Measurements from ENCODE around the gene CATSPER1.
A peak's percentile ranks its signal among the peaks of the same experiment; 100 is the strongest.

Gene CATSPER1

DNA sequence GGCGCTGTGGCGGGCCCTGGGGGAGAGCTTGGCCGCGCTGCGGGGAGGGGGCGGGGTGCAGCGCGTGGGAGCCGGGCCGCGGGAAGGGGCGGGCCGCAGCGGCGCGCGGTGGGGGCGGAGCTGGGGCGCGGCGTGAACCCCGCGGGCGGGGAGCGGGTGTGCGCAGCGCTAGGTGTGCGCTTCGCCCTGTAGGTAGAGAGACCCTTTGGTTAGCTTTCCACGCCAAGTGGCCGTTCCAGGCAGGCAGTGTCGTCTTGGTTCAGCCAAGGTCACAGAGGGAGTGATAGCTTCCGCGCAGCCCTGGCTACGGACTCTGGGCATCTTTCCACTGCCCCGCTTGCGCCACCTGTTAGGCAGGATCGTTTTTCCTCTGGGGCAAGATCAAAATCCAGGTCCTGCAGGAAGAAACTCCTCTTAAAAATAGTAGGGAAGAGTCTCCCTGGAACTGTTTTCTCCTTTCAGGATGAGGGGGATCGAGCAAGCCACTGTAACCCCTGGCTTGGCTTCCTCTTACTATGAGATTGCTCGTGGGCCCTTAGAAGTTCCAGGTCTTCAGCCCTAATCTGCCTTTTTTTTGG is 23.5 kb downstream of the CATSPER1 start:
- no peak for DNase-seq (ENCODE audit: low read depth)

DNA sequence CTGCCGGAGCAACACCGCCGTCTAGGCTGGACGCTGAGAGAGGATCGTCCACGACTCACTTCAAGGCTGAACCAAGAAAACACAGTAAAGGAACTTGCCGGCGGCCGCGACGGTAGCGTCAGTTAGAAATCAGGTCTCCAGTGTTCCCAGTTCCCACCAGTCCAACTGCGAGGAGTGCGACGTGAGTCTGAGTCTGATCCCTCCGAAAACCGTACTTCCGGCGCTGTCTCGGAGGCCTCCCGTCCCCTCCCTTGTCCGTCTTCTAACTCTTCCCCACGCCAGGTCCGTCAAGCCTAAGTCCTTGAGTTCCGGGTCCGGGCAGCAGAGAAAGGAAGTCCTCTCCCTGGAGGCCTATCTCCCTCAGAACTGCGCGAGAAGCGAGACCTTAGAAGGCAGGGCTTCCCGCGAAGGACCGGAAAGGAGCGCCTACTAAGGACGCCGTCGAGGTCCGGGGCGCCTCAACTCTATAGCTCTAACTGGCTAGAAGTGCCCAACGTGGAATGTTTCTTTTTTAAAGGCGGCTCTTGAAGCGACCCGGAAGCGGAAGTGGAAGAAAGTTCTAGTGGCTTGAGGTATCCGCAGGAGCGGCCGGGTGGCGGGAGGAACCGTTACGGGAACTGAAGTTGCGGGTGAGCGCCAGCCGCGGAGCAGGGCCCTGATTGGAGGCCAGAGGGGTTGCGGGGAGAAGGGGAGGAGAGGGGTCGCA is 24.2 kb downstream of the CATSPER1 start, which contains the start of the genes BANF1 and EIF1AD:
BANF1 (plus strand) TSS at position 562 of the 706 bp plus-strand sequence. CDS start 748 bp downstream, outside the sequence.
EIF1AD (minus strand) TSS at position 216 of the 706 bp plus-strand sequence. CDS start 1,768 bp downstream, outside the sequence.
- peak; percentile 93 for DNase-seq (ENCODE audit: low read depth)

DNA sequence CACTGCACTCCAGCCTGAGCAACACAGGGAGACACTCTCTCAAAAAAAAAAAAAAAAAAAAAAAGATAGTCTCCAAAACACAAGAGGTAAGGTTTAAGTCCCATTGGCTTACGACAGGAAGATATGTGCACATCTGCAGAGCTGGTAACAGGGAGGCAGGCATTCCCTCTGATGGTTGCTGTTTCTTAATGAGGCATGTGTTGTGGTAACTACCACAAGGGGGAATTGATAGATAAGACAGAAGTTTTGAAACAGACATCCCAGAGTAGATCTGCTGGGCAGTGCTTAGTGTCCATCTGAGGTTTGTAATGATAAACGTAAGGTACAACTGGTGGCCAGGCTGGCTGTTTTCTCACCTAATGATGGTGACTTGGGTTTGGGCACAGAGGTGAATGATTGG is 29.0 kb downstream of the CATSPER1 start:
- DNase-seq (ENCODE audit: low read depth) = no peak

DNA sequence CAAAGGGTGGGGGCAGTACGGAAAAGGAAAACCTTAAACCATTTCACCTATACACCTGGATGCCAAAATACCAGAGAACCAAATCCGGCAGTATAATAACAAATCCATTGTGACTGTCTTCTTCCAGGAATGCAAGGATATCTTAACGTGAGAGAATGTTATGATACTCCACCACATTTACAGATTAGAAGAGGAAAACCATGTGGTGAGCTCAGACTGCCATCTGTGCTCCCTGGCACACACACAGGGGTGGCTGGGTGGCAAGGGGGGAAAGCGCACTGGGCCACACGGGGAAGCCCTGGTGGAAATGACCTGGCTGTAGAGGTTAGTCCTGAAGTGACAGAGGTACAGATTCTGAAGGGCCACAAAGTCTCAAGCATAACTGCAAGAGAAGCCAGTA is 34.2 kb downstream of the CATSPER1 start:
- DNase-seq (ENCODE audit: low read depth) = no peak

DNA sequence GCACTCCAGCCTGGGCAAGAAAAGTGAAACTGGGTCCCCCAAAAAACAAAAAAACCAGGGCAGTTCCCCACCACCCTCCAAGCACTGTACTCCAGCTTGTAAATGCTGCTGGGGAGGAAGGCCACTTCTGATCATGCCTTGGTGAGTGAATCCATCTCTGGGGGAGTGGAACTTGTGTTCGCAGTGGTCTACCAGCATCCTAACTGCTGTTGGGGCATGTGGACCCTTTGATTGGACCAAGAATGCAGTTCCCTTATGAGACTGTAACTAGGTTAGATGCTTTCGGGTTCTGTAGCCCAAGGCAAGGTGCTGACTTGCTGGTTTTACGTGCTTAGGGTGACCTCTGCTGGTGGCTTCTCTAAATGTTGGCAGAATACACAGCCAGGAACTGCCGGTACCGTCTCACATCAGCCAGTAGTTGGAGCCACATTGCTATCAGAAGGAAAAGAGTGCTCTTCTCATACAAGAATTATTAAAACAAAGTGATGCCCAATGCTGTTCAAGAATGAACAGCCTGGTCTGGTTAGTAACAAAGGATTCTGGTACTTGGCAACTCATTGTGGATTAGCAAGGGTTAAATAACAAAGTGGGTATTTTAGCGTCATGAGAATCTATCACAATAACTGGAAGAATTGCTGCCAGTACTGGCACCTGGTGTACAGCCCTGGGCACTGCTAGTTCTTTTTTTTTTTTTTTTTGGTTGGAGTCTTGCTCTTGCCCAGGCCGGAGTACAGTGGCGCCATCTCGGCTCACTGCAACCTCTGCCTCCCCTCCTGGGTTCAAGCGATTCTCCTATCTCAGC is 37.3 kb downstream of the CATSPER1 start:
- DNase-seq (ENCODE audit: low read depth) = peak; percentile 86

DNA sequence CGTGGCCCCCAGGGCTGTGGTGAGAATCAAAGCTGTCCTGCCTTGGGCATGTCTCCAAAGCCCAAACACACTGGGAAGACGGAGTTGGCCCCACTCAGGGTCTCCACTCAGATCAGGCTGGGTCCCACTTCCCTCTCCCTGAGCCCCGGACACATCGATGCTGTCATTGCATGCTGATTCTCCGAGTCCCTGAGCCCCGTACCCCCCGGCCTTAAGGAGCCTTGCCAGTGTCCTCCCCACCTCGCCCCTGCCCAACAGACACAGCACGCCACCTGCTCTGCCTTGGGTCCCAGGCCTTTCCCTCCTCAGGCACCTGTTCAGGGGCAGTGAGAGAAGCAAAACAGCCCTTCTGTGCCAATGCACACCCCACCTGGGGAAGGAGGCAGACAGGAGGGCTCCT is 38.9 kb downstream of the CATSPER1 start:
- no peak for DNase-seq (ENCODE audit: low read depth)

DNA sequence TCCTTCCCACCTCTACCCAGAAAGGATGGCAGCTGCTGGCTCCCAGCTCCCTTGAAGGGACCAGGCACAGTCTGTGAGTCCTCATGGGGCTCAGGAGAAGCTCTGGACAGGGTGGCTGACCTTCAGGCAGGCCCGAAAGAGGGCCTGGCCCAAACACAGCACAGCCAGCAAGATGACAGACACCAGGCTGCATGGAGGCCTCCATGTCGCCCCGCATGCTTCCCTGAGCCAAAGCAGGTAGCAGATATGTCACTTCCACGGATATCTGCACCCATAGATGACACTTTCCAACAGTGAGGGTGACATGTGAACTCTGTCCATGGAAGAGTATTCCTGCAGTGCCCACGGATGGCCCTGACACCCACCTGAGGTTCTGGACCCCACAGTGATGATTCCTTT is 42.7 kb downstream of the CATSPER1 start:
- no peak for DNase-seq (ENCODE audit: low read depth)

DNA sequence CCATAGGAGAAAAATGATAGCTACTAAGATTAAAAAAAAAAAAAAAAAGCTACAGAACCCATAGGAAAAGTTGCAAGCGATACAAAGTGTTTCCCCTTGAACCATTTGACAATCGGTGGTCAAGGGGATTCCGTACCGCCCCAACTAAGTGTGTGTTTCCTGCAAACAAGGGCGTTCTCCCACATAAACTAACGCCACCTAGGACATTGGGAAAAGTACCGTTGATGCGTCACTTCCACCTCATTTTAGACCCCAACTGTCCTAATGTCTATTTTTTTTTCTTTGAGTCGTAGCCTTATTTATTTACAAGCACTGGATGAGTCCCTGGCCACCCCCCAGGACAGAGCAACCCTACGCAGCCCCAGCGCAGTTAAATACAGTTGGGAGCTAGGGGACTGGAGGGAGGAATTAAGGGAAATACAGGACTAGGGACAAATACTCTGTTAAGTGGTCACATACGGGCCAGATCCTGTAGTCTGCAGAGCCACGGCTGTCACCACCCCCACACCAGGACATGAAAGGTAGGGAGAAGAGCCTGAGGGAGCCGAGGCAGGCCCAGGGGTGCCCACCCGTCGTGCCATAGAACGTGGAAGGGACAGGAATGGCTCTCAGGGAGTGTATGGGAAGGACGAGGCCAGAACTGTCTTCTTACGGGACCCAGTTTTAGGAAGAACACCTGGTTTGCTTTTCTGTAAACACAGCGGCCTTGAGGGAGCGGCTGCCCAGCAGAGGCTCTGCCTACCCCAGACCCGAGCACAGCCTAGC is 43.3 kb downstream of the CATSPER1 start:
- no peak for DNase-seq (ENCODE audit: low read depth)

DNA sequence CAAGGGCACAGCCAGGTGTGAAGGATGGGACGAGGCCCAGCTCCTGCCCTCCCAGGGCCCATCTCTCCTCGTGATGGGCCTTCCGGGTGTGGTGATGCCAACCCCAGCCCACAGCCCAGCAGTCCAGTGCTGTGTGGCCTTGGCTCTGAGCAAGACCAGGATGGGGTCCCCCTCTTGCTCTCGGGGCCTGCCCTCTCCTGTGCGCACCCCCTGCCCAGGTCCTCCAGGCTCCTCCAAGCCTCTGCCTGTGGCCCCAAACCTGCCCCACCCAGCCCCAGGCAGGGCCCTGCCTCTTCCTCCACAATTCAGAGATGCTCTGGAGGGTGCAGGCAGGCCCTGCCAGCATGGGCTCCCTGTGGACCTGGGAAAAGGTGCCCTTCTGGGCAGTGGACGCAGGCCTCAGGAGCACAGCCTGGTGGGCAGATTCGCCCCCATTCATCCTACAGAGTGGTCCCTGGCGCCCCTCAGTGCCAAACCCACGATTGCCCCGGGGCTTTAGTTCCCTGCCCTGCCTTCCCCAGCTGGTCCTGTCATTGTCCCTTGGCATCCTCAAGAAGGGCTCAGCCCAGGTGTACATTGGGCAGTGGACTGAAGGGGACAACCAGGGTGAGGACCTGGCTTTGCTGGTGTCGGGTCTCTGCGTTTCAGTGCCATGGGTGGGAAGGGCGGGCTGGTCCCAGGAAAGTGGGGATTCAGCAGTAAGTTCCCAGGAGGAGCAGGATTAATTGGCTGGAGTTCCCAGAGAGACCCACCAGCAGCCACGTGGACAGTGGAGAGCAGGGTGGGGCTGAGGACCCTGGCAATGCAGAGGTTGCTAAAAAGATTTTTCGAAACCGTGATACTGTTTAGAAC is 44.1 kb downstream of the CATSPER1 start:
- DNase-seq (ENCODE audit: low read depth) = no peak

DNA sequence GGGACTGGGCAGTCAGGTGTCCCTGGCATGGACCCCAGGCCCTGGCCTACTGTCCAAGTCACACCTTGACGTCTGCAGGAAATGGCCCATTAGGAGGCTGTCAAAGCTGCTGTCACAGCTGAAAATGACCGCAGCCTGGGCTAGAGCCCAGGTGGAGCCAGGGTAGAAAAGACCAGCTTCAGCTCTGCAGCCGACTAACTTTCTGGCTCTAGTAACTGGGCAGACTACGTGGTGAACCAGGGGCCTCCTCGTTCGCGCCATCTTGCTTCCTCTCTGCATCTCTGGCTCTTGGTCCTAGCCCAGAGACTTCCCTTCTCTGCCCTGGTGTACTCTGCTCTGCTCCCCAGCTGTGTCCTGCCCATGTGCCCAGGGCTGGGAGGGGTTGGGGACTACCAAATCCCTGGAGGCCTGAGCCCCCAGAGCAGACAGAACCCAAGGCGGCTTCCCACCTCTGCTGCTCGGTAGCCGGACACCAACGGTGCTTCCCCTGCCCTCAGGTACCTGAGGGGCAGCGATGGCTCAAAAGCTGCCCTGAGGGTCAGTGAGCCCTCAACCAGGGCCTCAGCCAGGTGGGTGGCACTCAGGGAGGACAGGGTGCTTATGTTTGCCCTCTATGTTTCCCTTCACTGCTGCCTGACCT is 45.1 kb downstream of the CATSPER1 start:
- DNase-seq (ENCODE audit: low read depth) = no peak

DNA sequence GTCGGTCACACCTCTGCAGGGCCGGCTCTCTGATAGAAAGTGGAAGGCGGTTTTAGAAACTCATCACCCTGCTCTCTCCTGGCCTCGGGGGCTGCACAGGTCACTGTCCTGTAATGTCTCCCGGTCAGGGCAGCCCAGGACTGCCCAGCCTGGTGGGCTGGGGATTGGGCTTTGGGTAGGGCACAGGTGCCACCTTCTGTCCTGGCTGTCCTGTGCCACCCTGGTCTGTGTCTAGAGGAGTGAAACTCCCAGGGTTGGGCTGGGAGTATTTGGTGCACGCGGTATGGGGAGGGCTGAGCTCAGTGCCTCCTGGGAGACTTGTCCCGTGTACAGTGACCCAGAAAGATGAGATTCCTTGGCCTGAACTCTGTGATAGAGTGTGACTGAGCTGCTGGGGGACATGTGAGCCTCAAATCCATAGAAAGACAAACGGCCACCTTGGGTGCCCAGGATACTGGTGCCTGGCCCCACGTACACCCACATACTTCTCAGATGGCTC is 47.0 kb downstream of the CATSPER1 start:
- DNase-seq (ENCODE audit: low read depth) = no peak

DNA sequence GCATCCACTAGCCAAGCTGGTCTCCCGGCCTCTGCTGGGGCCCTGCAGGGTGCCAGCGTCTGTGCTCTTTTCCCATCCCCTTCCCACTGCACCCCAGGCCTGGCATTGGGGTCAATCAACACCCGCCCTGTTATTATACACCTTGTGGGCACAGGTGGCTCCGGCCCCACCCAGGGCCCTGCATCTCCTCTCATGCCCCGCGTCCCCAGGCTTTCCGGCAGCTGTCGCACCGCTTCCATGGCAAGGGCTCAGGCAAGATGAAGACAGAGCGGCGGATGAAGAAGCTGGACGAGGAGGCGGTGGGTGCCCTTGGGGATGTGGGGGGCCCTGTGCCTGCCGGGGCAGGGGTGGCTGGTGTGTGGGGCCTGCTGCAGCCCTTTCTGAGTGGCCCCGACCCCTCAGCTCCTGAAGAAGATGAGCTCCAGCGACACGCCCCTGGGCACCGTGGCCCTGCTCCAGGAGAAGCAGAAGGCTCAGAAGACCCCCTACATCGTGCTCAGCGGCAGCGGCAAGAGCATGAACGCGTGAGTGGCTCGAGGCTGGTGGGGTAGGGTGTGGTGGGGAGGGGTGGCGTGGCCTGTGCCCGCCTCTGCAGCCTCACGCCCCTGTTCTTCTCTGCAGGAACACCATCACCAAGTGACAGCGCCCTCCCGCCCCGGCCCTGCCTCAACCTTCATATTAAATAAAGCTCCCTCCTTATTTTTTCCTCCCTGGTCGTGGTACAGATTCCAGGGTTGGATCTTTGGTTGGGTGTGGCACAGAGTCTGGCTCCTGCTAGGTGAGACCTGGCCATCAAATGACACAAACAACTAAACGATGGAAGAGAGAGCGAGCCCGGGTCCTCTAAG is 47.7 kb downstream of the CATSPER1 start:
- DNase-seq (ENCODE audit: low read depth) = no peak

DNA sequence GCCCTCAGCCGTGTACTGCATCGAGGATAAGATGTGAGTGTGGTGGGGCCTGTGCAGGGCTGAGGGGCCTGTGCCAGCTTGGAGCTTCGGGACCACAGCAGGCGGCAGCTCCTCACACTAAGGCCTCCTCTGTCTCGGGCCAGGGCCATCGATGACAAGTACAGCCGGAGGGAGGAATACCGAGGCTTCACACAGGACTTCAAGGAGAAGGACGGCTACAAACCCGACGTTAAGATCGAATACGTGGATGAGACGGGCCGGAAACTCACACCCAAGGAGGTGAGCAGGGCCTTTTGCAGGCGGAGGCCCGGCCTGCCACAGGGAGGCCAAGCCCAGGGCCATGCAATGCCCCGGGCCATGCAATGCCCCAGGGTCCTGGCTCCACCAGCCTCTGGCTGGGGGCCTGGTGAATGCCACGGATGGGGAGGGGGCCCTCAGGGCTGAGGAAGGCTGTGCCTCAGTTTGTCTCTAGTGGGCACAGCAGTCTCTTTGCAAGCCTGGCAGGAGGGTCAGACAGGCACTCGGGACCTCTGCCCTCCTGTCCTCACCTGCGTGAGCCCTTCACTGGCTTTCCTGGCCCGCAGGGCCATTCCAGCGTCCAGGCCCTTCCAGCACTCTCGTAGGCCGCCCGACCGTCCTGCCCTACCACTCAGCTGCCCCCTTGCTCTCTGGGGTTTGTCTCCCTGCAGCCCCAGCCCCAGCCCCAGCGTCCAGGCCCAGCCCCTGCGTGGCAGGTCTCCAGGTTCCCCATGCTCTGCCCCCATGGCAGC is 48.5 kb downstream of the CATSPER1 start:
- no peak for DNase-seq (ENCODE audit: low read depth)

DNA sequence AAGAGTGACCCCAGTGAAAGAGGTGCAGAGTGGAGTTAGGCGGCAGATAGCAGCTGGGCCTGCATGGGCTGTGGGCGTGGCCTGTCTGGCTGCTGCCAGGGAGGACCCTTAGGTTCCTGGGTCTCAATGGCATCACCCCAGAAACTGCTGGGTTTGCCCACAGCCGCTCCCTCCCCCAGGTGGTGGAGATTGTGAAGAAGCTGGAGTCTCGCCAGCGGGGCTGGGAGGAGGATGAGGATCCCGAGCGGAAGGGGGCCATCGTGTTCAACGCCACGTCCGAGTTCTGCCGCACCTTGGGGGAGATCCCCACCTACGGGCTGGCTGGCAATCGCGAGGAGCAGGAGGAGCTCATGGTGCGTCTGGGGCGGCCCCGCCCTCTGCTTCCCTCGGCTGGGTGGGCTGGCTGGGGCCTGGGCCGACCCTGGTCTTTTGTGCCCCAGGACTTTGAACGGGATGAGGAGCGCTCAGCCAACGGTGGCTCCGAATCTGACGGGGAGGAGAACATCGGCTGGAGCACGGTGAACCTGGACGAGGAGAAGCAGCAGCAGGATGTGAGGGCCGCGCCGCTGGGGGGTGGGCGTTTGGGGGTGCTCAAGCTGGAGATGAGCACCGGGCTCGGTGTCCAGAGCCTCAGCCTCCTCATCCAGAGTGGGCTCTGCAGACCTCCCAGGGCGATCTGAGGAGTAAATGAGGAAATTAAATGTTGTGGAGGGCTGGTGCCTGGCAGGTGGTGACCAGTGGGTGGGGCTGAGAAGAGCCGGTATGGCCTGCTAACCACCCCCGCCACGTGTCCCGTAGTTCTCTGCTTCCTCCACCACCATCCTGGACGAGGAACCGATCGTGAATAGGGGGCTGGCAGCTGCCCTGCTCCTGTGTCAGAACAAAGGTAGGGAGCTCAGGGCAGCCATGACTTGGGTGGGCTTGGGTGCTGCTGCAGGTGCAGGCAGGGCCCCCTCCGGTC is 49.8 kb downstream of the CATSPER1 start:
- no peak for DNase-seq (ENCODE audit: low read depth)

DNA sequence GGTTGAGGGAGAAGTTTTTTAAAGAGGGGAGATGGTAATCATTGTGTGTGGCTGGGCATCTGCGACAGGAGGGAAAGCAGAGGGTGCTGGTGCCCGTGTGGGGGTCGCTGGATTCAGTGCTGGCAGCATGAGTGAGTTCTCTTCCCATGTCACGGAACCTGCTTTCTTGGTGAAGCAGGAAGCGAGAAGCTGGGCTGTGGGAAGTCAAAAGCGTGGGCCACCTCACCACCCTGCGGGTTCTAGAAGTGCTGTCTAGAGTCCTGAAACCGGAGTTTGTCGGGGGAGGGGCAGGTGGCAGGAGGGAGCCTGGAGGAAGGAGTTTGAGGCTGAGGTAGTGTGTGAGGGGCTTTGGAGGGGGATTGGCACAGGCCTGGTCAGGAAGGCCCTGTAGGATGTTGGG is 50.5 kb downstream of the CATSPER1 start:
- DNase-seq (ENCODE audit: low read depth) = no peak

DNA sequence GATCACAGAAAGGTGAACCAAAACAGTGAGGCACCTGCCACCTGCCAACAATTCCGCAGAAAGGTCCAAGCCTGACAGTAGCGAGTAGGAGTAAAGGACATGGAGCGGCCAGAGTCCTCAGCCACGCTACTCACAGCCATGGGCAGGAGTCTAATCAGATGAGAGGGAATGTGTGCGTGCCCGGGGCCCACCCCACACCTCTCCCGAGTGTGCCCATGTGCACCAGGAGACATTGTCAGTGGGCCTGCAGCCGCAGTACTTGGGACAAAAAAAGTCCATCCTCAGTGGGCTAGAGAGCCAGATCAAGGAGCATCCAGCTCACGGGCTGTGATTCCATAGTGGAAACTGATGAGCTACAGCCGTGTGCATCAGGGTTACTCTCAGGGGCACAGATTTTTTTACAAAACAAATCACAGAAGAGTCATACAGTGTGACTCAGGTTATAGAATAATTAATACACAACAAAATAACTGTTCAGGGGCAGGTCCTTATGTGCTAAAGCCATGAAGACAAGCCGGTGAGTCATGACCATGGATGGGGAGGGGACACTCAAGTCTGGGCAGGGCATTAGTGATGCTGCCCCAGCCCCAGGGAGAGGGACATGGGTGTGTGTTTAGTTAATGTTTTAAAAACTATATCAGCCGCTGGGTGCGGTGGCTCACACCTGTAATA is 52.7 kb downstream of the CATSPER1 start:
- DNase-seq (ENCODE audit: low read depth) = no peak

DNA sequence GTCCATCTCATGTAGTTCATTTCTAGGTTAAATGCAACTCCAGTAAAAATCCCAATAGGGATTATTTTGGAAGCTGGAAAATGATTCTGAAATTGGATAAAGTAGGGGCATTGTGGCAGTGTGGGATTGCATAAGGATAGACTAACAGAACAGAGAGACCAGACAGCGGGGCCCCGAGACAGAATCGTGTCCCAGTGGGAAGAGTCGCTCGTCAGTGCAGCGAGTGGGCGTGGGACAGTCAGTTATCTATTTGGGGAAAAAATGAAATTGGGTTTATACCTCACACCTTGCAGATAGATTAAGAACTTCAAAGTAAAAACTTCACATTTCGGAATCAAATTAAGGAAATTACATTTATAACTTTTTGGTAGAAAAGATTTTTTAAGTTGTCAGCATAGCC is 54.2 kb downstream of the CATSPER1 start:
- DNase-seq (ENCODE audit: low read depth) = no peak
